Small intestine (tissue), 7 donors: ENCODE results near the gene SPANXN3. TPM values are rescaled to one million over a fixed set of nuclear protein-coding genes. Genes with fewer than 3 reads are reported as not detected.

Source experiments
- DNase-seq, 2 donors: peaks; one replicate each; pipeline versions ENCODE4 v3.0.0 to v3.0.0-alpha.2; 2013
- FAIRE-seq: peaks from 2 replicates; lab custom pipeline; 2012; peaks lifted over from hg19 to GRCh38; lab: Jason Lieb, UNC
- H3K27ac ChIP-seq, 3 donors: one replicate each; pipeline ENCODE4 v1.5.1; 2013; ENCODE audit warnings: low read length in 2 of 3, mild to moderate bottlenecking in 2 of 3, control low read depth in 1 of 3, inconsistent platforms in 1 of 3, low read depth in 1 of 3, moderate library complexity in 1 of 3
- H3K27me3 ChIP-seq, 3 donors: one replicate each; pipeline ENCODE4 v1.6.1; 2013; ENCODE audit warnings: low read length in 3 of 3, inconsistent platforms in 1 of 3; ENCODE audit not compliant: control insufficient read depth in 3 of 3, insufficient read depth in 3 of 3
- H3K36me3 ChIP-seq, 3 donors: one replicate each; pipeline ENCODE4 v1.6.1; 2013; ENCODE audit warnings: low read length in 3 of 3, inconsistent platforms in 1 of 3, low read depth in 1 of 3, mild to moderate bottlenecking in 1 of 3, moderate library complexity in 1 of 3; ENCODE audit not compliant: control insufficient read depth in 3 of 3, insufficient read depth in 2 of 3
- H3K4me1 ChIP-seq, 3 donors: one replicate each; pipeline ENCODE4 v1.6.1; 2013; ENCODE audit warnings: low read length in 2 of 3, inconsistent platforms in 1 of 3, low read depth in 1 of 3, mild to moderate bottlenecking in 1 of 3, moderate library complexity in 1 of 3; ENCODE audit not compliant: control insufficient read depth in 3 of 3, insufficient read depth in 2 of 3
- H3K4me3 ChIP-seq, 3 donors: one replicate each; pipeline ENCODE4 v1.5.1; 2013; ENCODE audit warnings: low read length in 3 of 3, control low read depth in 1 of 3, inconsistent platforms in 1 of 3, low read depth in 1 of 3, mild to moderate bottlenecking in 1 of 3, moderate library complexity in 1 of 3
- H3K9me3 ChIP-seq, 2 donors: one replicate each; pipeline ENCODE4 v1.6.1; 2013; ENCODE audit warnings: low read depth in 1 of 2, low read length in 1 of 2; ENCODE audit not compliant: control insufficient read depth in 2 of 2, insufficient read depth in 1 of 2
- WGBS, 3 donors: extraction: QIAGEN DNeasy Blood & Tissue Kit; methylation state at CpG; one replicate each; pipeline ENCODE4 v1.1.7; 2013; 5-methylcytosine and 5-hydroxymethylcytosine counted together
- polyA plus RNA-seq, 4 donors: library from polyadenylated mRNA; stranded (reverse) in 3 of 4; unstranded in 1 of 4; fragments of 200-250 nt in 3 of 4; fragments of 120-200 nt in 1 of 4; gene quantifications; one replicate each; pipeline versions ENCODE4 v1.2.1 to v1.2.3, GENCODE V29; 2013
- donor health status: healthy with polysubstance abuse.
- donor health status: control.
- donor health status: control.
- donor health status: Bipolar disorder and iron deficiency.
- donor health status: healthy.

Gene SPANXN3
- polyA plus RNA-seq, 4 donors = 1.8 to 10.3 (median 6.2) TPM; not detected in 1

DNA sequence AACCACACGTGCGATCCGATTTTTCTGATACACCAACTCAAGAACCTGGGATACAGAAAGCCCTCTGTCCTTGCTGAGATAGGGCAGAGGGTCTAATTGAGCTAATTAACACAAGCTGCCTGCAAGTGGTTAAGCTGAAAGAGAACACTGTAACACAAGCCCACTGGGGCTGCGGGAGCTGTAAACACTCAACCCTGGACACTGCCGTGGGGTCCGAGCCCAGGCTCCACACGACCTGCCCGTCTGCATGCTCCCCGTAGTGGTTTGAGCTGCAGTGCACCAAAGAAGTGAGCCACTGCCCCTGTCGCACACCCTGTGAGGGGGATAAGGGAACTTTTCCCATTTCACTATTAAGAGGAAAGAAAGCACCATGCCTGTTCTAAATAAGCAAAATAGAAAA lies 54.6 kb downstream of the SPANXN3 start:
- Histone ChIP-seq H3K27me3 (no peaks in the 10 kb centered on the region), H3K4me3 (no peak overlapping the region), H3K9me3 (no peaks in the 10 kb centered on the region), H3K4me1 (no peaks in the 10 kb centered on the region), H3K27ac (no peak overlapping the region), H3K36me3 (no peaks in the 10 kb centered on the region)
- WGBS, 3 donors = 75 to 94% (median 81%) methylated on average over 8 to 10 of the region's 10 CpGs
- FAIRE-seq (no peak), DNase-seq (no peak)

DNA sequence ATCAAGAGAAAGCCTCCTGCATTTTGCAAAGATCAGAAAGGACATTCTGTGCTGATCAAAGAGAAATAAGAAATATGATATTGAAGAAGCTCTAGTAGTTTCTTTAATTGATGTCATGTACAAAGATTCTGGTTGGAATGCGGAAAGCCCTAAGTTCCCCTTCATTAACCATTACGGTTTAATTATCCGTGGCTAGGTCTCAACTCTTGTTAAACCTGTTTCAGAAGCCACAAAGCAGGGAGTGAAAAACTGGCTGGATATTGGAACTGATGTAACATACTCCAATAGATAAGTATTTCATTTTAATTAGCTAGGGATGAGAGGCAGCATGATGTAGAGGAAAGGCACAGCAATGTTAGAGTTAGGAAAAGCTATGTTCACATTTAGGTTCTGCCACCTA lies 55.7 kb downstream of the SPANXN3 start:
- DNase-seq (no peak), FAIRE-seq (no peak)
- Histone ChIP-seq H3K27ac (no peak overlapping the region), H3K36me3 (no peaks in the 10 kb centered on the region), H3K4me1 (no peaks in the 10 kb centered on the region), H3K27me3 (no peaks in the 10 kb centered on the region), H3K9me3 (no peaks in the 10 kb centered on the region), H3K4me3 (no peak overlapping the region)
- 78 to 93% (median 91%) methylated on average over 3 of the region's 3 CpGs for WGBS, 3 donors

Other genes with a start within 250 kb of the SPANXN3 start
- gene SLITRK4, start 118.6 kb upstream of the SPANXN3 start, polyA plus RNA-seq = 1 to 10 TPM in 1 of 4 donors, under 1 TPM in 1, not detected in 2; 0.12 to 9.7 TPM
- gene SPANXN2, start 203.3 kb upstream of the SPANXN3 start, polyA plus RNA-seq = under 1 TPM in 1 of 4 donors, not detected in 3; 0.18 TPM